NCI-H2171 (cell line): Measurements from ENCODE around the gene FICD.
A peak's percentile ranks its signal among the peaks of the same experiment; 100 is the strongest.
"Not testable (repeated sequence)": the region's sequence is repeated elsewhere in the genome, so short reads cannot be mapped to it uniquely, and the experiment has no call there.

Experiments
- DNase-seq: peaks from one replicate; lab custom pipeline; 2025; lab: John Stamatoyannopoulos, UW

FICD gene

DNA sequence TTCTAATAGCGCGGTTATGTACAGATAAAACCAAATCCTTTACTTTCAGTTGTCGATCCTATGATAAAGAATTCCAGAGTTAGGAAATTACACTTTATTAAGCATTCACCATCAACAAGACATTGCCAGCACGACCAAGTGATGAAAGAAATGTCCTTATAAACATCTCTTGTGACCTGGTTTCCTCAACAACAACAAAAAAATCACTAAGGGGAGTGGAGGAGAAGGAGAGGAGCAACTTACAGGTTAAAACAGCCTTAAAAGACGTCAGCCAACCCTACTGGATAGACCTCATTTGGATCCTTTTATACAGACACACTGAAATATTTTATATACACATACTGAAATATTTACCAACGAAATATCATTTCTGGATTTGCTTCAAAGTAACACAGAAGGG, 23.1 kb downstream of the FICD start:
- no peak for DNase-seq

DNA sequence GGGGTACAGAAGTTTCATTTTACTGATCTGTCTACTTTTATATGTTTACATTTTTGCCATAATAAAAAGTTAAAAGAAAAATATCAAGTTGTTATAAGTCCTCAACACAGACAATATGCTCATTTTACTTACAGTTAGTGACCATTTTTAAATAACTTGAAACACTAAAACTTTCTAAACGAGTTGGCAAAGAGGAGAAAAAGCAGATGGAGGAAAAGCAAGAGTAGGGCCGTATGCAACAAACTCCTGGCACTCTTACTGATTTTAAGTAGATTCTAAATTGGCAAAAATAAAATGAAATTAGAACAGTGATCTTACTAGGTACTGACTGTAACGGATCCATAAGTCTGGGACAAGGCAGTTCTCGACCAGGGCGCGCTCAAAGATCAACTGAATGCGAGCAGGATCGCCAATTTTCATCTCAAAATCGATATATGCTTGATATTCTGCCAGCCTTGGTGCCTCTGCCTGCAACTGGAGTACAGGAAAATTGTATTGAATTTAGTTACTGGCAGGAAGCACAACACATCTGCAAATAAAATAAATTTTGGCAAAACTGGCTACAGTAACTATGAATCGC, 23.6 kb downstream of the FICD start:
- no peak for DNase-seq

DNA sequence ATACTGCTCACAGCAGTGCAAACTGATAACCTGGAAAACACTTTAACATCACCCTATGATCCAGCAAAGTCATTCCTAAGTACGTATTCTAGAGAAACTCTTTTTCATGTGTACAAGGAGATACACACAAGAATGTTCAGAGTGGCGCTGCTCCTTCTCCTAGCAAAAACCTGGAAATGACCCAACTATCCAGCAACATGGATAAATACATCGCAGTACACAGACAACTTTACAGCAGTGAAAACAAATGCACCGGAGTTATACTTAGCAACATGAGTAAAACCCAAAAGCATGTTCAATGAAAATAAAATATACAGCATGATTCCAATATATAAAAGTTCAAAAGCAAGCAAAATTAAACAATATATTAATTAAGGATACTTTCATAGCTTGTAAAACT, 27.2 kb downstream of the FICD start:
- DNase-seq, result no peak

DNA sequence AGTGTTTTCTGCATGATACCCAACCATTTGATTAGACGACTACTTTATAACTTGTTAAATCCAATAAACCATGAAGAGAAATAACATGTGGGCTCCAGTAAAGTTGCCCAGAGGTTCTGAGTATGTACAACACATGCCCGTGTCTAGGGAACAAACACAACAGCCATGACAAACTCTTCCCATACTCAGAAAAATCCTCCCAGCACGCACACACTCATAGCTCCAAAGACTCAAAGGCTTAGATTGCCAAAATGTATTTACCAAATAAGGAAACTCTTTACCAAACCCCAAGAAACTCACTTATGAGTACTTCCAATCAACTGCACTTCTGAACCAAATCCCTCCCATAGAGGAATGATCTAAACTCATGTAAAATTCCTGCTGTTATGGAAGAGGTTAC, 28.6 kb downstream of the FICD start:
- no peak for DNase-seq

DNA sequence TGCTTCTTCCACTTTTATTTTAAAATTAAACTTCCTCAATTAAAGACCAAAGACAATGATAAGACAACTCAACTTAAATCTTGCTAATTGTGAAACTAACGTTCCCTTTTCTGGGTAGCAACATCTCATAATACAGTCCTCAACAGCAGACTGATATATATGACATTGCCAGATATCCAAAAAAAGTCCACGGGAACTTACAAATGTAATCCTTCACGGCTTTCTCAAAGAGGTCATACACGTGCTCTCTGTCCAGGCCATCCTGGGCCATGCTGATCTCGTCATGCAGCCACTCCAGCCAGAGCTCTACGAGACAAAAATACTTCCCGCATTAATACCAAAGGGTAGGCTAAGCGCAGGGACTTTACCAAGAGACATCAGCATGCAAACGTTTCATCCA, 32.6 kb downstream of the FICD start:
- no peak for DNase-seq

DNA sequence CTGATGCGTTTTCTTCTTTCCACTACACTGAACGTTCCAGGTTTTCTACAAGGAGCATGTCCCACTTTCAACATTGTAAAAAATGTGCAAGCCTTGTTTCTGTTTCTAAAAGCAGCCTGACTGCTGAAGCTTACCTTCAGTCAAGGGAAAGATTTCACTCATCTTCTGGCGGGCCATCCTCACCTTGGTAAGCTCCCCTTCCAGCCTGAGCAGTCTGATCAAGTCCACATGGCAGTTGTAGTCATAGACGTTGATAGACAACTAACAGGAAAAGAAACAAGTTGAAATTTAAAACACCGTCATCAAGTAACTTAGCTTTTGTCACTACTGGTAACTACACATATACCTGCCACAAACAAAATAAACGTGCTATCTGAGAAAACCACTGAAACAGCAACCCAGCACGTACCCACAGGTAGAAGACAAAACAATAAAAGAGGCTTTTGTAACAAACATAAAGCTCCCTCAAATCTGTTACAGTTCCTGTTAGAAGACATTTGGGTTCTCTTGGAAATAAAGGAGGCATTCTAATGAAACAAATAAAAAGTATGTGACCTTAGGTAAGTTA, 34.0 kb downstream of the FICD start:
- DNase-seq, result no peak

DNA sequence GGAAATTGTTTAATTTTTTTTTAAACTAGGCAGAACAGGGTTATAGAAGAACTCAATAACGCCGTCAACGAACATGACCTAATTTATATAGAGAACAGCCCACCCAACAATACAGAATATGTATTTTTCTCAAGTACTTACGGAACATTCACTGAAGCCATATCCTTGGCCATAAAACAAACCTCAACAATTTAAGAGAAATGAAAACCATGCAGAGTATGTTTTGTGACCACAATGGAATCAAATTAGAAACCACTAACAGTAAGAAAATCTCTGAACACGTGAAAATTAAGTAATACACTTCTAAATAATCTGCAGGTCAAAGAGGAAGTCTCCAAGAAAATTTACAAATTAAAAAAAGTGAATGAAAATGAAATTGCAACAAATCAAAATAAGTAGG, 36.5 kb downstream of the FICD start:
- no peak for DNase-seq

DNA sequence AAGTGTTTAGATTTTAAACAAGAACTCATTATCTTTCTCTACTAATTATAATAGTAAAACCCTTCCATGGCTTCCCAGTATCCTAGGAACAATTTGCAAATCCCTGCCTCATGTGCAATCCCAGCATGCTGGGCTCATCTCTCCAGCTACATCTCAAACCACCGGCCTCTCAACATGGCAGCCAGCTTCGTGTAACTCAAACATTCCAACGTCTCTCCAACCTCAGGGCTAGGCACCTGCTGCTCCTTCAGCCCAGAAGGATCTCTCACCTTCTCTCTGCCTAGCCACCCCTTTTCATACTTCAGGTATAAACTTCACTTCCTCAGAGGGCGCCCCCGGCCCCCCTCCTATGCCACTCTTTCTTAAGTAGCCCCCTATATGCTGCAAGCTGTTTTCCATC, 38.7 kb downstream of the FICD start:
- DNase-seq, result no peak

DNA sequence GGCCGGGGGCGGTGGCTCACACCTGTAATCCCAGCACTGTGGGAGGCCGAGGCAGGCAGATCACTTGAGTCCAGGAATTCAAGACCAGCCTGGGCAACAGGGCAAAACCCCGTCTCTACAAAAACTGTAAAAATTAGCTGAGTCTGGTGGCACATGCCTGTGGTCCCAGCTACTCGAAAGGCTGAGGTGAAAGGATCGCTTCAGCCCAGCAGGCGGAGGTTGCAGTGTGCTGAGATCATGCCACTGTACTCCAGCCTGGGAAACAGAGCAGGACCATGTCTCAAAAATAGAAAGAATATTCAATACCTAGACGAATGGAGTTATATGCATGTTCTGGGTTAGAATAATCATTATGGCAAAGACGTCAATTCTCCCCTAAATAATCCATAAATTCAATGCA, 40.3 kb downstream of the FICD start:
- not testable (repeated sequence) for DNase-seq

DNA sequence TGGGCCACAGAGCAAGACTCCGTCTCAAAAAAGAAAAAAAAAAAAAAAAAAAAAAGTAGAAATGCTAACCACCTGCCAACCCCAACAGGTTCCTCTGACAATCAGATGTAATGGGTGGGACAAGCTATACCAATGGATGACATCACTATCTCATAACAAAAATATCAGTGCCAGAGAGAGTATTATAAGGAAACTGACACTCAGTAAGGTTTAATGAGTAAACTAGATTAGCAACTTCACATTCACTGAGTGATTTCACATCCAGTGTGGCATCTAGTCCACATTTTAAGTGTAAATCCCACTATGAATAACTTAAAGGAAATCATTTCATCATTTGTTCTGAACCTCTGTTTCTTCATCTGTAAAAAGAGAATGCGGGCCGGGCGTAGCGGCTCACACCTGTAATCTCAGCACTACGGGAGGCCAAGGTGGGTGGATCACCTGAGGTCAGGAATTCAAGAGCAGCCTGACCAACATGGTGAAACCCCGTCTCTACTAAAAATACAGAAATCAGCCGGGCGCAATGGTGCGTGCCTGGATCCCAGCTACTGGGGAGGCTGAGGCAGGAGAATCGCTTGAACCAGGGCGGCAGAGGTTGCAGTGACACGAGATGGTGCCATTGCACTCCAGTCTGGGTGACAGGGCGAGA, 44.1 kb downstream of the FICD start:
- DNase-seq, result no peak

DNA sequence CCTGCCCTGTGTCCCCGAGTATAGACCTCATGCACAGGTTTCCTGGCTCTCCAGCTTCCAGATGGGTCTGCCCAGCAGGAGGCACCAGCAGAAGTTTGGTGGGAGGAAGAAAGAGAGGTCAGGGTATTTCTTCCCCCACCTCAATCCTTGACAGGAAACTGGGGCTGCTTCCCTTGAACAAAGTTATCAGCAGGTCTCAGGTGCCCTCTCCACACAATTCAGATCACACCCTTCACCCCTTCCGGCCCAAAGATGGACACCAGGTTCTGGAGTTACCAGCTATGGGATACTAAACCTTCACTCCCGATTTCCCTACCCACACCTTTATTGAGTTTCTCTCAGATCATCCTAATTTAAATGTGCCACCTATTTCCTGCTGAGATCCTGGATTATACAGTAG, 44.7 kb downstream of the FICD start:
- no peak for DNase-seq

DNA sequence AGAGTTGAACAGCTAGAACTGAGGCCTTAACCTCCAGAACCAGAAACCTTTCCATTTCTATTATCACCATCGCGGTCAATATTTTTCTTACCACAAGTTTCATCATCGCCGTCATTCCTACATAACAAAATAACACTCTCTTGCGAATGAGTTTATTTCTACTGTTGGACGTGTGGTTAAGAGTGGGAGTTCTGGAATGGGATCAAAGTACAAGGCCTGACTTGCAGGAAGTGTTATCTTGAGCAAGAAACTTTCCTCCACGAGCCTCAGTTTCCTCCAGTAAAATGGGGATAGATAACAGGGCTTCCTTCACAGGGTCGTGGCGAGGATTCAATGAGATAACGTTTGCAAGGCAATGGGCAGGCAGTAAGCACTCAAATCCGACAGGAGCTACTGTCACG, 45.2 kb downstream of the FICD start:
- DNase-seq, result no peak

DNA sequence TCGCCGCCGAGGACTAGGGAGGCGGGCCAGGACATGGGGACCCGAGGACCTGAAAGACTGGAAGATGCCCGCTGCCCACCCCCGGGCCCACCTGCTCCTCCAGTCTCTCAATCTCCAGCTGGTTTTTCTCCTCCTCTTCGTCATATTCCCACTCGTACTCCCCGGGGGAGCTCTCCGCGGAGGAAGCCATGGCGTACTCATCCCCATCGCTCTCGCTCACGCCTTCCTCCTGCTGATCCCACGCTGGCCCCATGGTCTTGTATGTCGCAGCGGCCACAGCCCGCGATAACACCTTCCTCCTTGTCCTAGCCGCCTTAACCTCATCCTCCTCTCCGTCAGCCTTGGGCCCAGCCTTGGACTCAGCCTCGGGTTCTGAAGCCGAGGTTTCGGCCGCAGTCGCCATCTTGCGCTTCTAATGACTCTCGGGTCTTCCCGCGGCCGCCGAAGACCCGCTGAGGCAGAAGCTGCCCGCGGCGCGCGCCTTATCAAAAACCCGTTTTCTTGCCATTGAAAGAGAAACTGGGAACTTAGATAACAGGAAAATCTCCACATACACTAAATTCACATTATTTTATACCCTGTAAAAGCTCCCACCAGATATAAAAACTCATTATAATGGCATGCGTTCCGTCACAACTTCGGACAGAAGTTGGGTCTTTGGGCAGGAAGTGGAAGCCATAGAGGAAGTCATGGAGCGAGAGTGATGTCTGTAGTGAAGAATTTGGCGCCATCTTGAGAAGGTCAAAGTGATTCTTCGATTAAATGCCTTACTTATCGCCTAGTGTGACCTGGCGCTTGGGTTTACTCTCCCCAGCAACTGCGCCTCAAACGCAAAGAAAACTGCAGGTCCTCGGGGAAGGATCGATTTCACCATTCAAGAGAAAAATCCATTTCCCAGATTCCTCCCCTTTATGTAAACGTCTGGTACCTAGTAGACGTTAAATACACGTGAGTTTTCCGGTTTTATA, 46.0 kb downstream of the FICD start, which contains the start of gene SART3:
Gene SART3, minus strand, starts transcription at position 422 of the 968 bp plus-strand sequence. Its CDS starts 19 bp downstream, at position 403.
- peak; percentile 89 for DNase-seq

DNA sequence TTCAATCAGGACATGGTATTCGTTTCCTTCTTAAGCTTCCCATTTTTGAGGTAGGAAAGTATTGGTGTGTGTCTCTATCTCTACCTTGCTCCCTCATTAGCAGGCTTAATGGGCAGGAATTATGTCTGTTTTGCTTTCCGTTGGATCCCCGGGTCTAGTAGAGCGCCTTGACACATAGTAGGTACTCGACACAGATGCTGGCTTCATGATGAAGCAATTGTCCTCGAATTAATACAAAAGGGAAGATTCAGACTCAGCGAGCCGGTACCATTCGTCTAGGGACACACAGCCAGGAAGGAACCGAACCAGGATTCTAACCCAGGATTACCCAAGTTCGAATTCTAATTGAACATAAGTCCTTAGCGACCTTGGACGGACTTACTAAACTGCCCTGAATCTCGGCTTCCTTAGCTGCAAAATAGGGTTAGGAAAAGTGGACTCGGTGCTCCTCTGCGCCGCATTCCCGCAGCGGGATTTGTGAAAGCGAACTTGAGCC, 46.8 kb downstream of the FICD start:
- DNase-seq, result no peak

DNA sequence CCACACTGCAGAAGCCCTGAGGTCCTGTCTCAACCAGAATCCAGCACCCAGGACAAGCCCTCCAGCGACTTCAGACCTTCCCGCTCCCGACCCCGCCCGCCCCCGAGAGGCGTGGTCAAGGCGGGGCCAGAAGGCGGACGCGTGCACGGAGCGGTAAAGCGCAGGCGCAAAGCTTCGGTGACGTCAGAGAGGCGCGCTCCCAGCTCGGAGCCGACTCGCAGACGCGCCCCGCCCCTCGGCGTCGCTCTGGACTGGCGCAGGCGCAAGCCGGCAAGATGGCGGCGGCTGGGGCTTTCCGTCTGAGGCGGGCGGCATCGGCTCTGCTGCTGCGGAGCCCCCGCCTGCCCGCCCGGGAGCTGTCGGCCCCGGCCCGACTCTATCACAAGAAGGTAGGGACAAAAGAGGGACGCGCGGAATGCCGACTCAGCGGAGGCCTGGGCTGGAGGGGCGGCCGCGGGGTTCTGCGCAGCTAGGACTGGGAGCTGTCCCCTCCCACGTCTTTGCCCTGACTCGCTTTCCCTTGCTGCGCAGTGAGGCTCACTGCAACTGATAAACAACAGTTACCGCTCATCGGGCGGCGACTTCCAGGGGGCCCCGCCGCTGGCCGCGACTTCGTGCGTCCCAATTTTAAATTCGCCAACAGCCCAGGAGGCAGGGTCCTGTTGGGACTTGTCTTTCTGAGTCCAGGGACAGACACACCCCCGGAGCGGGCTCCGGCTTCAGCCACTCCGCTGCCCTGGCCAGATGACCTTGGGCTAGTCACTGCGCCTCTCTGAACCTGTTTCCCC, 47.5 kb downstream of the FICD start, which contains the start of gene ISCU:
Gene ISCU, plus strand, starts transcription at position 249 of the 788 bp plus-strand sequence. Its CDS starts 27 bp downstream, at position 276.
- peak; percentile 95 for DNase-seq

DNA sequence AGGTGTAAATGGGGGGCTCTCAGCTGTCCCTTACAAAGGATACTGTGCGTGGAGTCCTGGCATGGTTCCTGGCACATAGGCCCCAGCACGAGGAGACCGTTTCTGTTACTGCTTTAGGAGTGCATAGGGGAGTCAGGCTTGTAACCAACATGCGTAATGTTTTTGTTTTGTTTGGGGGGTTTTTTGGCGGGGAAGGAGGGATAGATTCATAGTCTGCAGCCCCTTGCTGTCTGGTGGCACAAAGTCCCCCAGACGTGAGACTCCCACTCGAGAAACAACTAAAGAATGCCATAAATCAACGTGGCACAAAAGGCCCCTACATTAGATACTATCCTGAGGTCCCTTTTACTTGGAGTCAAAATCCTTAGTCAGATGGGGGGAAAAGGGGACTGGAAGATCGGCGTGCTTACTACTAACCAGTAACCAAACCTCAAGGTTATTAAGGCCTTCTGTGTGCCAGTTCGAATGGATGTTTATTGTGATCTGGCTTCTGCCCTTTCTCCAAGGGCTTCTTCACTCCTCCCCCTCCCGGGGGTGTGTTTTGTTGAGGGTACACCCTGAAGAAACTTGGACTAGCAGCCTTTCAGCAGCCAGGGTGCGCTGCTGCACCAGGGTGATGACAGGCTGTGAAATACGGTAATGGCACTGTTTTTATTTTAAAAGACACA, 48.2 kb downstream of the FICD start:
- peak; percentile 82 for DNase-seq

DNA sequence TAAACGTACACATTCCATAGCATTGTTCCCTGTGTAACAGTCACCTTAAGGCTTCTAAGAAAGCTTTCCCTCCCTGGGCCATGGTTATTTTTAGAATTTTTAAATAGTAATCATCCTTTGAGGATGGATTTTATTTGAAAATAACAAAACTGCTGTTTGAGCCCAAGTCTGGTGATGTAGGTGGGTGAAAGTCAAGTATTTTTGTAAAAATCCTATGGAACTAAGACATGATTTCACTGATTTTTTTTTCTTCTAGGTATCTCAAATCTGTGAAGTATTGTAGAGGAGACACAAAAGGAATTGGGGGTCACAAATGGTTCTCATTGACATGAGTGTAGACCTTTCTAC, 48.7 kb downstream of the FICD start:
- no peak for DNase-seq

DNA sequence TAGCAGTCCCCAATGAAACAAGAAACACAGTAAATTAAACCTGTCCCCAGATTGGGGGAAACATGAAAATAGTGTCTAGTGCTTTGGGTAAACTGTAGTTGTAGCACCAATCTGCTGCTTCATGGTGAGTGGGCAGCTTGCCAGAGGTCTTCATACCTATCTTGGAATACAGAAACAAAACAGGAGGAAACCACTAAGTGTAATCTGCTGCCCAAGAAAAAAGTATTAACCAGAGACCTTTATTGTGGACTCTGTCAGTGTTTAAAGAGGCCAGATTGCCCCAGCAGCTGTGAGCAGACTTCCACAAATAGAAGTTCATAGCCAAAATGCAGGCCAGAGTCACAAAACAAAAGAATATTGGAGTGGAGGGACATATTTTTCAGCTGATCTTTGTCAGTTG, 49.6 kb downstream of the FICD start:
- DNase-seq, result no peak

DNA sequence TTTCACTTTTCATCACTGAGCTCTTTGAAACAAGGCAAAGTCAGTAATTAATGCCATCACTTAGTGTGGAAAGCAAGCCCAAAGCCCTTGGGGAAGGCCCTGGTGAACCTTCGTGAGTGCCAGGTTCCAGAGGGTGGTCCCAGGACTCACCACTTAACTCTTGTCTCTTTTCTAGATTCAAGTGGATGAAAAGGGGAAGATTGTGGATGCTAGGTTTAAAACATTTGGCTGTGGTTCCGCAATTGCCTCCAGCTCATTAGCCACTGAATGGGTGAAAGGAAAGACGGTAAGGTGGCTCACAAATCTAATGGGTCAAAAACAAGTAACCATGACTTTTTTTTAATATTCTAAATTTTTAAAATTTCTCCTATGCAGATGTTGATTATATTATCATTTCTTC, 50.1 kb downstream of the FICD start:
- no peak for DNase-seq

DNA sequence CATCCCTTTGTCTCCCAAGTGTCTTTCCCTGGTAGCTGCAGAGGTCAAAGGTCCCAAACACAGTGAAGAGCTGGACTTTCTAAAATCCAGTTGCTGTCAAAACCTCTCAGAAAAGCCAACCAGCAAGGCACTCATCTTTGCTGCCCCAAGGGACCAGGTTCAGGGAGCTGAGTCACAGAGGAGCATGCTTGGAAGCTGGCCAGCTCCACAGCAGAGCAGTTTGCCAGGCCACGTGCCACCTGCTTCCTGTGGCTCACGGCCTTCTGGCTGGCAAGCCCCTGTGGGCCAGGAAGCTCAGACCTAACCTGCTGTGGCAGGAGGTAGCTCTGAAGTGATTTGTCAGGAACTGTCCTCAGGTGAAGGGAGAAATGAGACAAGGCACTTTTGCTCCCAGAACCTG, 50.9 kb downstream of the FICD start:
- peak; percentile 98 for DNase-seq

DNA sequence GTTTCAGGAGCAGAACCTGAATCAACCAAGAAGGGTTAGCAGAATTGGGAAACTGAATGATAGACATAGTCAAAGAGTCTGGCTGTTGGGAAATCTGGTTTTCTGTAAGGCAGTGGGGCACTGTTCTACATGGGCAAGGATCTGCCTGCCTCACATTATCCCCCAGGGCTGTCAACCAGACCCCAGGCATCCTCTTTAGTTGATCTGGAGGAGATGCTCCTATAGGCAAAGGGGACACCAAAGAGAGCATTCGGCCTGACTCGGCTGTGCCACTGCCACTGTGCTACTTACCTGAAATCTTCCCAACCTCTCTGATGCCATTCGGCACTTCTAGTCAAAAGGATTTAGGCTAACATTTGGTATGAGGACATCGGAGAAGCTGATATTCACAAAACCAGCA, 51.4 kb downstream of the FICD start:
- no peak for DNase-seq
